ENCODE measurements around the gene SIGLEC8.
"Not testable (repeated sequence)": the region's sequence is repeated elsewhere in the genome, so short reads cannot be mapped to it uniquely, and the experiment has no call there.

Gene SIGLEC8

DNA sequence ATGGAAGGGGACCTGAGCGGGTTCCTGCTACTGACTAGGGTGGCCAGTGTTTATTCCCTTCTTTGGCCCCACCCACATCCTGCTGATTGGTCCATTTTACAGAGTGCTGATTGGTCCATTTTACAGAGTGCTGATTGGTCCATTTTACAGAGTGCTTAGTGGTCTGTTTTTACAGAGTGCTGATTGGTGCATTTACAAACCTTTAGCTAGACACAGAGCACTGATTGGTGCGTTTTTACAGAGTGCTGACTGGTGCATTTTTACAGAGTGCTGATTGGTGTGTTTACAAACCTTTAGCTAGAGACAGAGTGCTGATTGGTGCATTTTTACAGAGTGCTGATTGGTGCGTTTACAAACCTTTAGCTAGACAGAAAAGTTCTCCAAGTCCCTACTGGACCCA lies 10.7 kb downstream of the SIGLEC8 start:
- not testable (repeated sequence) for DNase-seq (ENCODE audit: low spot score)

- no peak for DNase-seq (ENCODE audit: low spot score)
Measured at GRCh38 chr19:51441410-51442390, 16.6 kb downstream of the SIGLEC8 start.

- no peak for DNase-seq (ENCODE audit: low spot score)
Measured at GRCh38 chr19:51440846-51441409, 17.3 kb downstream of the SIGLEC8 start.

- no peak for DNase-seq (ENCODE audit: low spot score)
Measured at GRCh38 chr19:51440052-51440451, 18.2 kb downstream of the SIGLEC8 start.

GRCh38 chr19:51439021-51439465 lies 19.2 kb downstream of the SIGLEC8 start:
- no peak for DNase-seq (ENCODE audit: low spot score)

DNA sequence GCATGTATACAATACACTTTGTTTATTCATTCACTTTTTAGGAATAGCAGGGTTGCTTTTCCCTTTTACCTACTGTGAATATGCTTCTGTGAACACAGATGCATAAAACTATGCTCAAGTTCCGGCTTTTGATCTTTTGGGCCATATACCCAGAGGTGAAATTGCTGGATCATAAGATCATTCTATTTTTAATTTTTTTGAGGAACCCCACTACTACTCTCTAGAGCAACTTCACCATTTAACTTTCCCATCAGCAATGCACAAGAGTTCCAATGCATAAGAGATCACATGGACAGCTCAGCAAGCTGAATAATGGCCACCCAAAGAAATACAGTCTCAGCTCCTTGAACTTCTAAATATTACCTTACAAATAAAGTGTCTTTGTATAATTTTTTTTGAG lies 23.8 kb downstream of the SIGLEC8 start:
- no peak for DNase-seq (ENCODE audit: low spot score)

- DNase-seq (ENCODE audit: low spot score) = no peak
Measured at GRCh38 chr19:51433043-51433442, 25.2 kb downstream of the SIGLEC8 start.

GRCh38 chr19:51431124-51431523 lies 27.1 kb downstream of the SIGLEC8 start:
- DNase-seq (ENCODE audit: low spot score) = no peak

GRCh38 chr19:51430221-51430620 lies 28.0 kb downstream of the SIGLEC8 start:
- DNase-seq (ENCODE audit: low spot score) = no peak

DNA sequence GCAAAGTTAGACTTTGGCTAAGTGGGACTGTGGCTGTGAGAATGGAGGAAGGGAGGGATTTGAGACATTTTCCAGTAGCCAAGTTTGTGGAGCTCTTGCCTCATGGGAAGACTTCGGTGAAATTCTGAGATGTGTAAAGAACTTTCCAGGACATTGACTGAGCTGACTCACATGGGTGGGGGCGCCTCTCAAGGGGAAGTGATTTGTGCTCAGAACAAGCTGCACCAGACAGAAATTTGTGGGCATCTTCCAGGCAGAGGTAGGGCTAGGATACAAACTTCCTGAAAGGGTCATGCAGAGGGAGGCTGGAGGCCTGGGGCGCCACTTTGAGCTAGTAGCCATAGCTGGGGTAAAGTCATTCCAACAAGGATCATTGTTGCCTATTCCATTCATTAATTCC lies 31.1 kb downstream of the SIGLEC8 start:
- DNase-seq (ENCODE audit: low spot score) = no peak

GRCh38 chr19:51422053-51422448 lies 36.2 kb downstream of the SIGLEC8 start:
- DNase-seq (ENCODE audit: low spot score) = no peak

GRCh38 chr19:51421229-51422052 lies 36.8 kb downstream of the SIGLEC8 start:
- no peak for DNase-seq (ENCODE audit: low spot score)

GRCh38 chr19:51420511-51420910 lies 37.7 kb downstream of the SIGLEC8 start:
- not testable (repeated sequence) for DNase-seq (ENCODE audit: low spot score)

GRCh38 chr19:51418707-51419106 lies 39.5 kb downstream of the SIGLEC8 start:
- no peak for DNase-seq (ENCODE audit: low spot score)

- DNase-seq (ENCODE audit: low spot score) = no peak
Measured at GRCh38 chr19:51417810-51418157, 40.5 kb downstream of the SIGLEC8 start.

GRCh38 chr19:51417107-51417809 lies 41.0 kb downstream of the SIGLEC8 start, which contains the start of gene SIGLEC10:
SIGLEC10 (minus strand) TSS chr19:51417642; CDS start chr19:51417581, 61 bp downstream.
- DNase-seq (ENCODE audit: low spot score) = no peak

DNA sequence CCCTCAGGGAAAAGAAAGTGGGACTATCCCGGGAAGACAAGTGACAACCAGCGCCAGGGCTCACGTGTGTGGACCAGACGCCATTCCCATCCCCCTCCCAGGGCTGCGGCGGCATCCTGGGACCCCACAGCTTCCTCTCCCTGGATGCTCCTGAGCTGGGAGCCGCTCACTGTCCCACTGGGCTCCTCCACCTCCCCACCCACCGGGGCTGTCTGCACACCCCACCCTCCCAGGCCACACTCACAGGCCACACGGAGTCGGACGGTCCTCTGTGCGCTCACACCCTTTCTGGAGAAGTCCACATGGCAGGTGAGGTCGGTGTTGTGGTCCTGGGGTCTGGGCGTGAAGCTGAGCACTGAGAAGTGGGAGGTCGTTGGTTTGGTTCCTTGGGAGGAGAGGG lies 41.8 kb downstream of the SIGLEC8 start:
- not testable (repeated sequence) for DNase-seq (ENCODE audit: low spot score)

DNA sequence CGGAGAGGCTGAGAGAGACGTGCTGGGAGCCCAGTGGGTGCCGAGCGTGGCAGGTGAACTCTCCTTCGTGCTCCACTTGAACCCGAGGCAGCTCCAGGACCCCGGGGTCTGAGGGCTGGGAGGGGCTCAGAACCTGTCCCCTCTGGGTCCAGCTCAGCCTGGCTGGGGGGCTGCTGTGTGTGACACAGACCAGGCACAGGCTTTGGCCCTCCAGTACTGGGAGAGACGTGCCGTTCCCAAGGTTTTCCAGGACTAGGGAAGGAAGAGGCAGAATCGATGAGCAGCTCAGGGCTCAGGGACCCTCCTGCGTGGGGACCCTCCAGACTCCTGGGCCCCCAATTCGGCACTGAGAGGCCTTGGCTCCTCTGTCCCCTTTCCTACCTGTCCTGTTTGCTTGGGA lies 43.1 kb downstream of the SIGLEC8 start:
- no peak for DNase-seq (ENCODE audit: low spot score)

DNA sequence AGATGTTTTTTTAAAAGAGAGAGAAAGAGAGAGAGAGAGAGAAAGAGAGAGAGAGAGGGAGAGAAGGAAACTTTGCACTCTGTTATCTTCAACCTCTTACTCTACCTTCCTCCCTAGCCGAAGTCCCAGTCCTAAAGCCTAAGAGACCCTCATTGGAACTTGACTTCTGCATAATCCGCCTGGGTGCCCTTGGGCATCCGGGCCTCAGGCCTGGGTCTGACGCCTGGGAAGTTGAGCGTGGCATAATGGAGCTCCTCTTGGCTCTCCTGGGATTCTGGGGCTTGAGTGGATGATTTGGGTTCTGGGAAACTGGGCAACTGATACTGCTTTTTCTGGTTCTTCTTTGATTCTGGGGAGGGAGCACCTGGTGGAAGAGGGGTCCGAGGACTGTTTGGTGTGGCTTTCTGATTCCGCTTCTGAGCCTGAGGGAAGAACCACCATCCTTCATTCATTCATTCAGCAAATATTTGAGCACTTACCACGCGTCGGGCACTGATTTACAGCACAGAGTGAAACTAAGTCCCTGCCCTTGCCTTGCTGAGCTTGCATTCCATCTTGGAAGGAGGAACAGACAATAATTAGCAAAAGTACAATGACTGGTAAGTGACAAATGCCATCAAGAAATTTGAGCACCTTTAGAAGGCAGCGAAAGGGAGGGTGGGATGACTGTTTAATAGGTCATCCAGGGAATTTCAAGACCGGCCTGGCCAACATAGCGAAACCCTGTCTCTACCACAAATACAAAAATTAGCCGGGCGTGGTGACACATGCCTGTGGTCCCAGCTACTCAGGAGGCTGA lies 47.1 kb downstream of the SIGLEC8 start:
- DNase-seq (ENCODE audit: low spot score) = no peak

GRCh38 chr19:51407511-51408131 lies 50.6 kb downstream of the SIGLEC8 start:
- DNase-seq (ENCODE audit: low spot score) = no peak
